HL-60 (cell line): ENCODE data around the gene SYCE3.

Source experiments
- CTCF ChIP-seq: IDR thresholded peaks from one replicate; pipeline ENCODE4 v1.5.1; 2011; ENCODE audit warnings: low read length, control low read depth, inconsistent platforms; ENCODE audit not compliant: insufficient read depth
- POLR2AphosphoS5 ChIP-seq: IDR thresholded peaks from 2 replicates; pipeline ENCODE4 v1.6.1; 2012; ENCODE audit warnings: low read depth
- REST ChIP-seq: IDR thresholded peaks from 2 replicates; pipeline ENCODE4 v1.6.1; 2012; ENCODE audit warnings: low read depth; ENCODE audit not compliant: insufficient replicate concordance

- TF ChIP-seq CTCF (no peak), POLR2AphosphoS5 (no peak), REST (no peak)
These were observed 57.4 kb downstream of the SYCE3 start for GRCh38 chr22:50505276-50505775.
